WTC11 (cell line): ENCODE results near the gene ATXN7L2. TPM values are rescaled to one million over a fixed set of nuclear protein-coding genes. Genes with fewer than 3 reads are reported as not detected.

Experiments
- ATAC-seq: fragments of 200-7000 bp; cut with Tn5 transposase; 2 replicates; pipeline ENCODE4 v1.10.0; 2021; ENCODE audit warnings: mild to moderate bottlenecking, moderate library complexity
- CTCF ChIA-PET: fragments of 300-600 bp; sonication (Branson Sonifier 250); formaldehyde crosslinking; loops from one replicate; lab custom pipeline; 2021; ENCODE audit warnings: antibody characterized with exemption; lab: Charles Lee
- POLR2A ChIA-PET: fragments of 350-600 bp; sonication (Branson Sonifier 250); formaldehyde crosslinking; loops from one replicate; lab custom pipeline; 2021; ENCODE audit warnings: antibody characterized with exemption; lab: Charles Lee
- DNase-seq: peaks from one replicate; pipeline ENCODE4 v3.0.0; 2021; ENCODE audit warnings: low spot score
- H3K27ac Mint-ChIP-seq: 2 replicates; pipeline ENCODE4 v1.8.0; 2021; ENCODE audit warnings: mixed read lengths
- H3K27me3 Mint-ChIP-seq: 2 replicates; pipeline ENCODE4 v1.8.0; 2021; ENCODE audit warnings: low read depth, mild to moderate bottlenecking, moderate library complexity, mixed read lengths
- H3K36me3 Mint-ChIP-seq: 2 replicates; pipeline ENCODE4 v1.8.0; 2021; ENCODE audit warnings: mixed read lengths
- H3K4me1 Mint-ChIP-seq: 2 replicates; pipeline ENCODE4 v1.8.0; 2022; ENCODE audit warnings: mixed read lengths
- H3K4me3 Mint-ChIP-seq: 2 replicates; pipeline ENCODE4 v1.8.0; 2021; ENCODE audit warnings: mild to moderate bottlenecking, moderate library complexity, mixed read lengths
- H3K9me3 Mint-ChIP-seq: 2 replicates; pipeline ENCODE4 v1.8.0; 2021; ENCODE audit warnings: mixed read lengths
- CREM ChIP-seq: sonication (generic); formaldehyde crosslinking; IDR thresholded peaks from 2 replicates; pipeline ENCODE4 v1.8.1; 2022; ENCODE audit warnings: mild to moderate bottlenecking, missing genetic modification reagents, moderate library complexity
- ETV6 ChIP-seq: sonication (generic); formaldehyde crosslinking; IDR thresholded peaks from 2 replicates; pipeline ENCODE4 v1.8.1; 2022; ENCODE audit warnings: mild to moderate bottlenecking, missing genetic modification reagents
- FOXJ3 ChIP-seq: sonication (generic); formaldehyde crosslinking; IDR thresholded peaks from 2 replicates; pipeline ENCODE4 v1.9.0; 2021; ENCODE audit warnings: missing genetic modification reagents, mild to moderate bottlenecking, borderline replicate concordance
- GABPB1 ChIP-seq: sonication (generic); formaldehyde crosslinking; IDR thresholded peaks from 2 replicates; pipeline ENCODE4 v1.8.1; 2023; ENCODE audit warnings: mild to moderate bottlenecking, missing genetic modification reagents
- GRHL2 ChIP-seq: fragments of 250-450 bp; sonication (Bioruptor Pico); IDR thresholded peaks from 2 replicates; pipeline ENCODE4 v1.8.0; 2022; ENCODE audit warnings: mild to moderate bottlenecking, moderate library complexity; ENCODE audit not compliant: insufficient replicate concordance, severe bottlenecking
- GTF2I ChIP-seq: fragments of 250-450 bp; sonication (Bioruptor Pico); conservative IDR thresholded peaks from 2 replicates; pipeline ENCODE4 v1.4.0; 2021; ENCODE audit warnings: mild to moderate bottlenecking
- JAZF1 ChIP-seq: fragments of 250-450 bp; sonication (Bioruptor Pico); IDR thresholded peaks from 2 replicates; pipeline ENCODE4 v1.9.0; 2021; ENCODE audit warnings: moderate library complexity, mild to moderate bottlenecking, inconsistent platforms
- MYBL2 ChIP-seq: sonication (generic); formaldehyde crosslinking; IDR thresholded peaks from 2 replicates; pipeline ENCODE4 v1.8.1; 2023; ENCODE audit warnings: mild to moderate bottlenecking, moderate library complexity, missing genetic modification reagents
- SOX15 ChIP-seq: fragments of 250-450 bp; sonication (Bioruptor Pico); IDR thresholded peaks from 2 replicates; pipeline ENCODE4 v1.9.0; 2021; ENCODE audit warnings: mild to moderate bottlenecking
- TEAD1 ChIP-seq: sonication (generic); formaldehyde crosslinking; IDR thresholded peaks from 2 replicates; pipeline ENCODE4 v1.8.0; 2022; ENCODE audit warnings: mild to moderate bottlenecking, missing genetic modification reagents
- ZNF317 ChIP-seq: sonication (generic); formaldehyde crosslinking; IDR thresholded peaks from 2 replicates; pipeline ENCODE4 v1.8.1; 2023; ENCODE audit warnings: low read depth, mild to moderate bottlenecking, moderate library complexity, missing genetic modification reagents, borderline replicate concordance
- ZNF671 ChIP-seq: fragments of 250-450 bp; sonication (Bioruptor Pico); IDR thresholded peaks from 2 replicates; pipeline ENCODE4 v1.8.0; 2021; ENCODE audit warnings: mild to moderate bottlenecking
- total RNA-seq: library from RNA; stranded (reverse); gene quantifications from 3 replicates; pipeline ENCODE4 v1.2.3, GENCODE V29; 2021
- TF ChIP-seq, protein P1 (sequence below): sonication (generic); formaldehyde crosslinking; IDR thresholded peaks from 2 replicates; pipeline ENCODE4 v1.8.0; 2023; ENCODE audit warnings: missing genetic modification reagents, mild to moderate bottlenecking, borderline replicate concordance
- TF ChIP-seq, protein P2 (sequence below): sonication (generic); formaldehyde crosslinking; IDR thresholded peaks from 2 replicates; pipeline ENCODE4 v1.8.1; 2022; ENCODE audit warnings: mild to moderate bottlenecking, moderate library complexity, missing genetic modification reagents
- TF ChIP-seq, protein P3 (sequence below): sonication (generic); formaldehyde crosslinking; IDR thresholded peaks from 2 replicates; pipeline ENCODE4 v1.8.1; 2022; ENCODE audit warnings: mild to moderate bottlenecking, missing genetic modification reagents, moderate library complexity, borderline replicate concordance
- TF ChIP-seq, protein P4 (sequence below): sonication (generic); formaldehyde crosslinking; IDR thresholded peaks from 2 replicates; pipeline ENCODE4 v1.8.0; 2022; ENCODE audit warnings: mild to moderate bottlenecking, missing genetic modification reagents
- TF ChIP-seq, protein P5 (sequence below): fragments of 250-450 bp; sonication (Bioruptor Pico); IDR thresholded peaks from 2 replicates; pipeline ENCODE4 v1.9.0; 2021; ENCODE audit warnings: moderate library complexity, mild to moderate bottlenecking, inconsistent platforms, borderline replicate concordance
- TF ChIP-seq, protein P6 (sequence below): sonication (generic); formaldehyde crosslinking; IDR thresholded peaks from 2 replicates; pipeline ENCODE4 v1.8.0; 2022; ENCODE audit warnings: mild to moderate bottlenecking, missing genetic modification reagents
- TF ChIP-seq, protein P7 (sequence below): sonication (generic); formaldehyde crosslinking; IDR thresholded peaks from 2 replicates; pipeline ENCODE4 v1.8.0; 2022; ENCODE audit warnings: missing genetic modification reagents
- TF ChIP-seq, protein P8 (sequence below): fragments of 250-450 bp; sonication (Bioruptor Pico); IDR thresholded peaks from 2 replicates; pipeline ENCODE4 v1.9.0; 2021; ENCODE audit warnings: mild to moderate bottlenecking

Gene ATXN7L2
- total RNA-seq, 1 experiment from 2014 or later: 11.1 TPM

DNA sequence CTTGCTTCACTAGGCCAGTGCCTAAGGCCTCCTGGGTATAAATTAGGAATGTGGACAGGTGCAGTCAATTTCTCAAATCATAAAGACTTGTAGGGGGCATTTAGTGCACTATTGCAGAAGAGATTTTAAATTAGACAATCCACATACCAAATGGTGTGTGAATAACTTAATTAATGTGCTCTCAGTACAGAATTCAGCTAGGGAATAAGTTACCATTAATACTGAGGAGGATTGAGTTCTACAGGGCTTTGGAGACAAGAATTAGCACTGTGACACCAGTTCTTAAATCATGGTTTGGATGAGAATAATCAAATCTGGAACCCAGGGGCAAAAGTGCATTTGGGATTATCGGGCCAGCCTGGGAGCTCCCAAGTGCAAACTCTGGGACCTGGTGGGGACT, 15.6 kb upstream of the ATXN7L2 start (continued):
- TF ChIP-seq, protein P1, sequence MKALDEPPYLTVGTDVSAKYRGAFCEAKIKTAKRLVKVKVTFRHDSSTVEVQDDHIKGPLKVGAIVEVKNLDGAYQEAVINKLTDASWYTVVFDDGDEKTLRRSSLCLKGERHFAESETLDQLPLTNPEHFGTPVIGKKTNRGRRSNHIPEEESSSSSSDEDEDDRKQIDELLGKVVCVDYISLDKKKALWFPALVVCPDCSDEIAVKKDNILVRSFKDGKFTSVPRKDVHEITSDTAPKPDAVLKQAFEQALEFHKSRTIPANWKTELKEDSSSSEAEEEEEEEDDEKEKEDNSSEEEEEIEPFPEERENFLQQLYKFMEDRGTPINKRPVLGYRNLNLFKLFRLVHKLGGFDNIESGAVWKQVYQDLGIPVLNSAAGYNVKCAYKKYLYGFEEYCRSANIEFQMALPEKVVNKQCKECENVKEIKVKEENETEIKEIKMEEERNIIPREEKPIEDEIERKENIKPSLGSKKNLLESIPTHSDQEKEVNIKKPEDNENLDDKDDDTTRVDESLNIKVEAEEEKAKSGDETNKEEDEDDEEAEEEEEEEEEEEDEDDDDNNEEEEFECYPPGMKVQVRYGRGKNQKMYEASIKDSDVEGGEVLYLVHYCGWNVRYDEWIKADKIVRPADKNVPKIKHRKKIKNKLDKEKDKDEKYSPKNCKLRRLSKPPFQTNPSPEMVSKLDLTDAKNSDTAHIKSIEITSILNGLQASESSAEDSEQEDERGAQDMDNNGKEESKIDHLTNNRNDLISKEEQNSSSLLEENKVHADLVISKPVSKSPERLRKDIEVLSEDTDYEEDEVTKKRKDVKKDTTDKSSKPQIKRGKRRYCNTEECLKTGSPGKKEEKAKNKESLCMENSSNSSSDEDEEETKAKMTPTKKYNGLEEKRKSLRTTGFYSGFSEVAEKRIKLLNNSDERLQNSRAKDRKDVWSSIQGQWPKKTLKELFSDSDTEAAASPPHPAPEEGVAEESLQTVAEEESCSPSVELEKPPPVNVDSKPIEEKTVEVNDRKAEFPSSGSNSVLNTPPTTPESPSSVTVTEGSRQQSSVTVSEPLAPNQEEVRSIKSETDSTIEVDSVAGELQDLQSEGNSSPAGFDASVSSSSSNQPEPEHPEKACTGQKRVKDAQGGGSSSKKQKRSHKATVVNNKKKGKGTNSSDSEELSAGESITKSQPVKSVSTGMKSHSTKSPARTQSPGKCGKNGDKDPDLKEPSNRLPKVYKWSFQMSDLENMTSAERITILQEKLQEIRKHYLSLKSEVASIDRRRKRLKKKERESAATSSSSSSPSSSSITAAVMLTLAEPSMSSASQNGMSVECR (CRISPR knock-in tag): no peak
- TF ChIP-seq GRHL2 (CRISPR knock-in tag) (no peak), TEAD1 (CRISPR knock-in tag) (no peak), SOX15 (no peak), GTF2I (CRISPR knock-in tag) (no peak), CREM (CRISPR knock-in tag) (no peak), ZNF317 (no peak)

DNA sequence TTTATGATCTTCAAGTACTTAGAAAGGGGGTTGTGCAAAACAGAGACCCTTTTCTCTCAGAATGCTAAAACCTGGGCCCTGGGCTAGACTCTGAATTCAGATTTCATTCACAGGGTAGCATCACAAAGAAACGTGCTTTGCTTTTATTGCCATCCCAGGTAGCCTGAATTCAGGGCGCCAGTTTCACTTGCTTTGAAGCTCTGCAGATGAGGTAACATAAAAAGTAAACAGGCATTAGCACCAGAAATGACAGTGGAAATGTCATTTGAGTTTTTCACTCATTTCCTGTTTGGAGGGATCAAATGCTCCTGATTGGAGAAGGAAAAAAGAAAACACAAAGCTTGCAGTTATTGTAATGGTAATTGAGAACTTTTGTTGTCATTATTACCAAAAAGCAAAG, 14.8 kb upstream of the ATXN7L2 start:
- Mint-ChIP-seq H3K27ac (no peak overlapping the region), H3K27me3 (peaks cover 57% of the 10 kb centered on the region), H3K4me3 (no peak overlapping the region), H3K36me3 (no peaks in the 10 kb centered on the region), H3K9me3 (no peaks in the 10 kb centered on the region), H3K4me1 (peaks cover 25% of the 10 kb centered on the region)
- CTCF ChIA-PET: interaction anchor here (1.0 to 2.9 kb wide), 6 partner anchors 10 to 356 kb away, joined by 3 to 10 read pairs (median 8); partner anchors contain the start of genes ATXN7L2 and CYB561D1
- DNase-seq: no peak
- POLR2A ChIA-PET: interaction anchor here (0.7 kb wide), 1 partner anchor 314 kb away, joined by 4 read pairs; no protein-coding TSS in a partner anchor
- no peak for ATAC-seq
- no peak for TF ChIP-seq FOXJ3
- TF ChIP-seq, protein P2, sequence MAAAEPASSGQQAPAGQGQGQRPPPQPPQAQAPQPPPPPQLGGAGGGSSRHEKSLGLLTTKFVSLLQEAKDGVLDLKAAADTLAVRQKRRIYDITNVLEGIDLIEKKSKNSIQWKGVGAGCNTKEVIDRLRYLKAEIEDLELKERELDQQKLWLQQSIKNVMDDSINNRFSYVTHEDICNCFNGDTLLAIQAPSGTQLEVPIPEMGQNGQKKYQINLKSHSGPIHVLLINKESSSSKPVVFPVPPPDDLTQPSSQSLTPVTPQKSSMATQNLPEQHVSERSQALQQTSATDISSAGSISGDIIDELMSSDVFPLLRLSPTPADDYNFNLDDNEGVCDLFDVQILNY (CRISPR knock-in tag): no peak
- TF ChIP-seq, protein P3, sequence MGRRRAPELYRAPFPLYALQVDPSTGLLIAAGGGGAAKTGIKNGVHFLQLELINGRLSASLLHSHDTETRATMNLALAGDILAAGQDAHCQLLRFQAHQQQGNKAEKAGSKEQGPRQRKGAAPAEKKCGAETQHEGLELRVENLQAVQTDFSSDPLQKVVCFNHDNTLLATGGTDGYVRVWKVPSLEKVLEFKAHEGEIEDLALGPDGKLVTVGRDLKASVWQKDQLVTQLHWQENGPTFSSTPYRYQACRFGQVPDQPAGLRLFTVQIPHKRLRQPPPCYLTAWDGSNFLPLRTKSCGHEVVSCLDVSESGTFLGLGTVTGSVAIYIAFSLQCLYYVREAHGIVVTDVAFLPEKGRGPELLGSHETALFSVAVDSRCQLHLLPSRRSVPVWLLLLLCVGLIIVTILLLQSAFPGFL: no peak
- TF ChIP-seq JAZF1: no peak
- TF ChIP-seq, protein P4, sequence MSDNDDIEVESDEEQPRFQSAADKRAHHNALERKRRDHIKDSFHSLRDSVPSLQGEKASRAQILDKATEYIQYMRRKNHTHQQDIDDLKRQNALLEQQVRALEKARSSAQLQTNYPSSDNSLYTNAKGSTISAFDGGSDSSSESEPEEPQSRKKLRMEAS (CRISPR knock-in tag): no peak

DNA sequence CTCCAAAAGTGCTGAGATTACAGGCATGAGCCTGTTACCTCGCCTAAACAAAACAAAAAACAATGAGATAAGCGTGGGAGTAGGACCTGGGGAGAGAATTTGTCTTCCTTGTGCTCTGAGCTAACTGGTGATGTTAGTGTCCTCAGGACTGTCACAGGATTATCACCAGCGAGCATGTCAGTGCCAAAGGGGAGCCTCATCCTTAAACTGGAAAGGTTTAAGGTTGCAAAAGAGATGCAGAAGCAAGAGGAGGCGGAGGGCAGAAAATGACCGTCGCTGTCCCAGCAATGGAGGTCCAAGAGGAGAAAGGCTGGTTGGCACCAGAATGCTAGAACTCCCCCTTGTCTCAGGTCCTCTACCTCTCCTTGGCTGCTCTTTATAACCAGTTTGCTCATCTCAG, 13.5 kb upstream of the ATXN7L2 start:
- Mint-ChIP-seq H3K9me3 (no peaks in the 10 kb centered on the region), H3K4me3 (no peak overlapping the region), H3K27ac (no peak overlapping the region), H3K27me3 (peaks cover 44% of the 10 kb centered on the region), H3K4me1 (peaks cover 25% of the 10 kb centered on the region), H3K36me3 (no peaks in the 10 kb centered on the region)
- DNase-seq (no peak), ATAC-seq (no peak)
- POLR2A ChIA-PET: no interaction called here
- CTCF ChIA-PET: interaction anchor here (1.0 to 2.9 kb wide), 5 partner anchors 13 to 357 kb away, joined by 3 to 10 read pairs (median 7); partner anchors contain the start of genes ATXN7L2 and CYB561D1
- TF ChIP-seq MYBL2: no peak
- no peak for TF ChIP-seq ETV6
- no peak for TF ChIP-seq GABPB1
- TF ChIP-seq, protein P5, sequence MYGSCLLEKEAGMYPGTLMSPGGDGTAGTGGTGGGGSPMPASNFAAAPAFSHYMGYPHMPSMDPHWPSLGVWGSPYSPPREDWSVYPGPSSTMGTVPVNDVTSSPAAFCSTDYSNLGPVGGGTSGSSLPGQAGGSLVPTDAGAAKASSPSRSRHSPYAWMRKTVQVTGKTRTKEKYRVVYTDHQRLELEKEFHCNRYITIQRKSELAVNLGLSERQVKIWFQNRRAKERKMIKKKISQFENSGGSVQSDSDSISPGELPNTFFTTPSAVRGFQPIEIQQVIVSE (CRISPR knock-in tag): no peak
- TF ChIP-seq, protein P6, sequence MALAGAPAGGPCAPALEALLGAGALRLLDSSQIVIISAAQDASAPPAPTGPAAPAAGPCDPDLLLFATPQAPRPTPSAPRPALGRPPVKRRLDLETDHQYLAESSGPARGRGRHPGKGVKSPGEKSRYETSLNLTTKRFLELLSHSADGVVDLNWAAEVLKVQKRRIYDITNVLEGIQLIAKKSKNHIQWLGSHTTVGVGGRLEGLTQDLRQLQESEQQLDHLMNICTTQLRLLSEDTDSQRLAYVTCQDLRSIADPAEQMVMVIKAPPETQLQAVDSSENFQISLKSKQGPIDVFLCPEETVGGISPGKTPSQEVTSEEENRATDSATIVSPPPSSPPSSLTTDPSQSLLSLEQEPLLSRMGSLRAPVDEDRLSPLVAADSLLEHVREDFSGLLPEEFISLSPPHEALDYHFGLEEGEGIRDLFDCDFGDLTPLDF: no peak
- TF ChIP-seq, protein P7, sequence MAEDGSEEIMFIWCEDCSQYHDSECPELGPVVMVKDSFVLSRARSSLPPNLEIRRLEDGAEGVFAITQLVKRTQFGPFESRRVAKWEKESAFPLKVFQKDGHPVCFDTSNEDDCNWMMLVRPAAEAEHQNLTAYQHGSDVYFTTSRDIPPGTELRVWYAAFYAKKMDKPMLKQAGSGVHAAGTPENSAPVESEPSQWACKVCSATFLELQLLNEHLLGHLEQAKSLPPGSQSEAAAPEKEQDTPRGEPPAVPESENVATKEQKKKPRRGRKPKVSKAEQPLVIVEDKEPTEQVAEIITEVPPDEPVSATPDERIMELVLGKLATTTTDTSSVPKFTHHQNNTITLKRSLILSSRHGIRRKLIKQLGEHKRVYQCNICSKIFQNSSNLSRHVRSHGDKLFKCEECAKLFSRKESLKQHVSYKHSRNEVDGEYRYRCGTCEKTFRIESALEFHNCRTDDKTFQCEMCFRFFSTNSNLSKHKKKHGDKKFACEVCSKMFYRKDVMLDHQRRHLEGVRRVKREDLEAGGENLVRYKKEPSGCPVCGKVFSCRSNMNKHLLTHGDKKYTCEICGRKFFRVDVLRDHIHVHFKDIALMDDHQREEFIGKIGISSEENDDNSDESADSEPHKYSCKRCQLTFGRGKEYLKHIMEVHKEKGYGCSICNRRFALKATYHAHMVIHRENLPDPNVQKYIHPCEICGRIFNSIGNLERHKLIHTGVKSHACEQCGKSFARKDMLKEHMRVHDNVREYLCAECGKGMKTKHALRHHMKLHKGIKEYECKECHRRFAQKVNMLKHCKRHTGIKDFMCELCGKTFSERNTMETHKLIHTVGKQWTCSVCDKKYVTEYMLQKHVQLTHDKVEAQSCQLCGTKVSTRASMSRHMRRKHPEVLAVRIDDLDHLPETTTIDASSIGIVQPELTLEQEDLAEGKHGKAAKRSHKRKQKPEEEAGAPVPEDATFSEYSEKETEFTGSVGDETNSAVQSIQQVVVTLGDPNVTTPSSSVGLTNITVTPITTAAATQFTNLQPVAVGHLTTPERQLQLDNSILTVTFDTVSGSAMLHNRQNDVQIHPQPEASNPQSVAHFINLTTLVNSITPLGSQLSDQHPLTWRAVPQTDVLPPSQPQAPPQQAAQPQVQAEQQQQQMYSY: no peak
- TF ChIP-seq, protein P8, sequence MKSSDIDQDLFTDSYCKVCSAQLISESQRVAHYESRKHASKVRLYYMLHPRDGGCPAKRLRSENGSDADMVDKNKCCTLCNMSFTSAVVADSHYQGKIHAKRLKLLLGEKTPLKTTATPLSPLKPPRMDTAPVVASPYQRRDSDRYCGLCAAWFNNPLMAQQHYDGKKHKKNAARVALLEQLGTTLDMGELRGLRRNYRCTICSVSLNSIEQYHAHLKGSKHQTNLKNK (CRISPR knock-in tag): no peak
- TF ChIP-seq ZNF671 (CRISPR knock-in tag): no peak
